HFFc6 (cell line): ENCODE measurements around the gene TOMM40. TPM values are rescaled to one million over a fixed set of nuclear protein-coding genes. Genes with fewer than 3 reads are reported as not detected.

ENCODE experiments used
- DNase-seq: peaks from one replicate; pipeline ENCODE4 v3.0.0-alpha.2; 2018
- H3K27ac Mint-ChIP-seq: 2 replicates; pipeline ENCODE4 v1.8.0; 2020; ENCODE audit warnings: mild to moderate bottlenecking, mixed read lengths
- H3K27me3 Mint-ChIP-seq: 2 replicates; pipeline ENCODE4 v1.8.0; 2021; ENCODE audit warnings: mild to moderate bottlenecking, moderate library complexity, mixed read lengths; ENCODE audit not compliant: insufficient read depth
- H3K36me3 Mint-ChIP-seq: 2 replicates; pipeline ENCODE4 v1.8.0; 2021; ENCODE audit warnings: low read depth, mixed read lengths
- H3K4me1 Mint-ChIP-seq: 2 replicates; pipeline ENCODE4 v1.8.0; 2020; ENCODE audit warnings: low read depth, mixed read lengths
- H3K4me3 Mint-ChIP-seq: 2 replicates; pipeline ENCODE4 v1.8.0; 2020; ENCODE audit warnings: mild to moderate bottlenecking, moderate library complexity, mixed read lengths
- H3K9me3 Mint-ChIP-seq: 2 replicates; pipeline ENCODE4 v1.8.0; 2020; ENCODE audit warnings: mild to moderate bottlenecking, mixed read lengths
- total RNA-seq, 6 experiments: library from RNA; stranded (reverse); fragmentation: NEBNext Ultra II Directional; extraction: Animal tissue kit (Norgen Biotek cat#: 25700); gene quantifications; 2 replicates in 1 of 6; 3 replicates in 5 of 6; pipeline ENCODE4 v1.2.3, GENCODE V29; 2021
- TF ChIP-seq, protein P1 (sequence below): fragments of 200-600 bp; sonication (generic); IDR thresholded peaks from 2 replicates; pipeline ENCODE4 v1.5.0; 2021; ENCODE audit warnings: antibody characterized with exemption, mild to moderate bottlenecking

The TOMM40 gene
- total RNA-seq, 6 experiments from 2014 or later, result 79.8 to 107 (median 92.2) TPM

DNA sequence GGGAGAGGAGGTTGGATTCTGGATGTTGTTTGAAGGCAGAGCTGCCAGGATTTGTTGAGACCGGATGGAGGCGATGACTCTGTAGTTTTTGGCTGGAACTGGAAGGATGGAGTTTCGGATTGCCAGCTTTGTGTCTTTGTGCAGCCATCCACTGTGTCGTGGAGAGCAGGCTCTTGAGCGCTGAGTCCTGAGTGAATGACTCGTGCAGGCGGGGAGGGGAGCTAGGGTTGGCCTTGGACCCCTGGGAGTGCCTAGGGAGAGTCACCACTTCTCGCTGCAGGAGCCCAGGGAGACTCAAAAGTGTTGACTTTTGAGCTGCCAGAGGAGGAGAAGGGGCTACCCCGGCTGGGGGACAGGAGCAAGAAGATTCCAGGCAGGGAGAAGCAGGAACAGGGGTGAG, 3.9 kb downstream of the TOMM40 start:
- DNase-seq, result no peak
- TF ChIP-seq, protein P1, sequence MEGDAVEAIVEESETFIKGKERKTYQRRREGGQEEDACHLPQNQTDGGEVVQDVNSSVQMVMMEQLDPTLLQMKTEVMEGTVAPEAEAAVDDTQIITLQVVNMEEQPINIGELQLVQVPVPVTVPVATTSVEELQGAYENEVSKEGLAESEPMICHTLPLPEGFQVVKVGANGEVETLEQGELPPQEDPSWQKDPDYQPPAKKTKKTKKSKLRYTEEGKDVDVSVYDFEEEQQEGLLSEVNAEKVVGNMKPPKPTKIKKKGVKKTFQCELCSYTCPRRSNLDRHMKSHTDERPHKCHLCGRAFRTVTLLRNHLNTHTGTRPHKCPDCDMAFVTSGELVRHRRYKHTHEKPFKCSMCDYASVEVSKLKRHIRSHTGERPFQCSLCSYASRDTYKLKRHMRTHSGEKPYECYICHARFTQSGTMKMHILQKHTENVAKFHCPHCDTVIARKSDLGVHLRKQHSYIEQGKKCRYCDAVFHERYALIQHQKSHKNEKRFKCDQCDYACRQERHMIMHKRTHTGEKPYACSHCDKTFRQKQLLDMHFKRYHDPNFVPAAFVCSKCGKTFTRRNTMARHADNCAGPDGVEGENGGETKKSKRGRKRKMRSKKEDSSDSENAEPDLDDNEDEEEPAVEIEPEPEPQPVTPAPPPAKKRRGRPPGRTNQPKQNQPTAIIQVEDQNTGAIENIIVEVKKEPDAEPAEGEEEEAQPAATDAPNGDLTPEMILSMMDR, result no peak
- H3K36me3 Mint-ChIP-seq, result peaks cover 34% of the 10 kb centered on the region
- H3K4me3 Mint-ChIP-seq, result no peak overlapping the region
- H3K4me1 Mint-ChIP-seq, result peaks cover 24% of the 10 kb centered on the region
- H3K9me3 Mint-ChIP-seq, result no peaks in the 10 kb centered on the region
- no peak overlapping the region for H3K27ac Mint-ChIP-seq
- peaks cover 5% of the 10 kb centered on the region; the same call in 1 of the 2 replicates for H3K27me3 Mint-ChIP-seq

DNA sequence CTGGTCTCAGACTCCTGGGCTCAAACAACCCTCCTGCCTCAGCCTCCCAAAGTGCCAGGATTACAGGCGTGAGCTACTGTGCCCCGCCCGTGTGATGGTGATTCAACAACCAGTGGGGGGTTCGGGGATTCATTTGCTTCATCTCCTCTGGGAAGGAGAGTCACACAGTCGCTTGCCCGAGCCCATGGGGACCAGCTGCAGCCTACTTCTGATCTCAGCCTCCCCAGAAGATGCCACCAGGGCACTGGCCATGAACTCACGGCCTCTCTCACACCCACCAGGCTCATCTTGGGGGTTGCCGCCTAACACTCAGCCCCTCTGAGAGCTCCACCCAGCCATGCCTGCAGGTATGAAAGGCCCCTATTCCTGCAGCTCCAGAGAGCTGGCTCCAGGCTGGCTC, 6.8 kb downstream of the TOMM40 start:
- no peaks in the 10 kb centered on the region for H3K9me3 Mint-ChIP-seq
- H3K36me3 Mint-ChIP-seq, result peaks cover 25% of the 10 kb centered on the region
- peaks cover 3% of the 10 kb centered on the region; the same call in 1 of the 2 replicates for H3K27me3 Mint-ChIP-seq
- H3K27ac Mint-ChIP-seq, result no peak overlapping the region
- TF ChIP-seq, protein P1, result no peak
- H3K4me1 Mint-ChIP-seq, result peaks cover 4% of the 10 kb centered on the region
- H3K4me3 Mint-ChIP-seq, result no peak overlapping the region
- DNase-seq, result no peak

DNA sequence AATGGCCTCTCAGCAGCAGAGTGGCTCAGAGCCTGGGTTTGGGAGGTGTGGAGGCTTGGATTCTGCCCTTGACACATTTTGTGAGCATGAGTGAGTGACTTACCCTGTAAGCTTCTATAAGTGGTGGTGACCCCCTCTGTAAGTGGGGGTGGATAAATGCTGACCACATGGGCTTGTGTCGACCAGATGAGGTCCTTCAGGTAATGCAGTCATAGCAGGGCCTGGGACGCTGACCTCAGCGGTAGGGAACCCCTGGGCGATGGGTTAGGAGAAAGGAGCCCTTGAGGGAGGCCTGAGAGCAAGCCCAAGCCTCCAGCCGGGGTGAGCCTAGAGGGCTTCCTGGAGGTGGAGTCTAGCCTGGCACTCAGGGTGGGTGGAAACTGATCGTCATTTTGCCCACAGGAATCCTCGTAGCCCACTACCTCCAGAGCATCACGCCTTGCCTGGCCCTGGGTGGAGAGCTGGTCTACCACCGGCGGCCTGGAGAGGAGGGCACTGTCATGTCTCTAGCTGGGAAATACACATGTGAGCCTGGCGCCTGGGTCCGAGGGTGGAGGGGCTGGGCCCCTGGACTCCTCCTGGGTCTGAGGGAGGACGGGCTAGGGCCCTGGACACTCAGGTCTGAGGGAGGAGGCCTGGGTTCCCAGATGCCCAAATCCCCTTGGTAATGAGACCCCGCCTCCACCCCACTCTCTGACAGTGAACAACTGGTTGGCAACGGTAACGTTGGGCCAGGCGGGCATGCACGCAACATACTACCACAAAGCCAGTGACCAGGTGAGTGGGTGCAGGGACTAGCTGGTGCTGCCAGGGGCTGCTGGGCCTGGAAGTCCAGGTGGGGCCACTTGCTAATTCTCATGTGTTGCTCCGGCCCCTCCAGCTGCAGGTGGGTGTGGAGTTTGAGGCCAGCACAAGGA, 9.5 kb downstream of the TOMM40 start:
- Mint-ChIP-seq H3K4me1 (no peaks in the 10 kb centered on the region), H3K27ac (no peak overlapping the region), H3K36me3 (peaks cover 15% of the 10 kb centered on the region), H3K9me3 (no peaks in the 10 kb centered on the region), H3K27me3 (peaks cover 5% of the 10 kb centered on the region), H3K4me3 (no peak overlapping the region)
- TF ChIP-seq, protein P1, result no peak
- DNase-seq, result no peak

DNA sequence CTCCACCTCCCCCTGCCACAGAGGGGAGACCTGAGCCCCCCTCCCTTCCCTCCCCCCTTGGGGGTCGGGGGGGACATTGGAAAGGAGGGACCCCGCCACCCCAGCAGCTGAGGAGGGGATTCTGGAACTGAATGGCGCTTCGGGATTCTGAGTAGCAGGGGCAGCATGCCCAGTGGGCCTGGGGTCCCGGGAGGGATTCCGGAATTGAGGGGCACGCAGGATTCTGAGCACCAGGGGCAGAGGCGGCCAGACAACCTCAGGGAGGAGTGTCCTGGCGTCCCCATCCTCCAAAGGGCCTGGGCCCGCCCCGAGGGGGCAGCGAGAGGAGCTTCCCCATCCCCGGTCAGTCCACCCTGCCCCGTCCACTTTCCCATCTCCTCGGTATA, 12.2 kb downstream of the TOMM40 start:
- Mint-ChIP-seq H3K4me3 (no peak overlapping the region), H3K27ac (no peak overlapping the region)
- TF ChIP-seq, protein P1, result no peak

DNA sequence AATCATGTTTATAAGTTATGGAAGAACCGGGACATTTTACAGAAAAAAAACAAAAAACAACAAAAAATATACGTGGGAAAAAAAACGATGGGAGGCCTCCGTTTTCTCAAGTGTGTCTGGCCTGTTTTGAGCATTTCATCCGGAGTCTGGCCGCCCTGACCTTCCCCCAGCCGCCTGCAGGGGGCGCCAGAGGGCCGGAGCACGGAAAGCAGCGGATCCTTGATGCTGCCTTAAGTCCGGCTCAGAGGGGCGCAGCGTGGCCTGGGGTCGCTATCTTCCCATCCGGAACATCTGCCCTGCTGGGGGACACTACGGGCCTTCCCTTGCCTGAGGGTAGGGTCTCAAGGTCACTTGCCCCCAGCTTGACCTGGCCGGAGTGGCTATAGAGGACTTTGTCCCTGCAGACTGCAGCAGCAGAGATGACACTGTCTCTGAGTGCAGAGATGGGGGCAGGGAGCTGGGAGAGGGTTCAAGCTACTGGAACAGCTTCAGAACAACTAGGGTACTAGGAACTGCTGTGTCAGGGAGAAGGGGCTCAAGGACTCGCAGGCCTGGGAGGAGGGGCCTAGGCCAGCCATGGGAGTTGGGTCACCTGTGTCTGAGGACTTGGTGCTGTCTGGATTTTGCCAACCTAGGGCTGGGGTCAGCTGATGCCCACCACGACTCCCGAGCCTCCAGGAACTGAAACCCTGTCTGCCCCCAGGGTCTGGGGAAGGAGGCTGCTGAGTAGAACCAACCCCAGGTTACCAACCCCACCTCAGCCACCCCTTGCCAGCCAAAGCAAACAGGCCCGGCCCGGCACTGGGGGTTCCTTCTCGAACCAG, 12.8 kb downstream of the TOMM40 start:
- Mint-ChIP-seq H3K4me1 (peaks cover 7% of the 10 kb centered on the region; the same call in 1 of the 2 replicates), H3K4me3 (no peak overlapping the region), H3K27ac (no peak overlapping the region), H3K27me3 (peaks cover 9% of the 10 kb centered on the region), H3K36me3 (peaks cover 7% of the 10 kb centered on the region; the same call in 1 of the 2 replicates), H3K9me3 (no peaks in the 10 kb centered on the region)
- TF ChIP-seq, protein P1, result peak; percentile 100
- peak; percentile 38 for DNase-seq

More for the DNA sequence above, 12.2 kb downstream of the TOMM40 start:
- peaks cover 9% of the 10 kb centered on the region for H3K27me3 Mint-ChIP-seq
- no peaks in the 10 kb centered on the region for H3K9me3 Mint-ChIP-seq
- peaks cover 7% of the 10 kb centered on the region; the same call in 1 of the 2 replicates for H3K36me3 Mint-ChIP-seq
- DNase-seq, result no peak
- peaks cover 7% of the 10 kb centered on the region; the same call in 1 of the 2 replicates for H3K4me1 Mint-ChIP-seq
